ENCODE measurements around the gene SMAD3.
"Not testable (repeated sequence)": the region's sequence is repeated elsewhere in the genome, so short reads cannot be mapped to it uniquely, and the experiment has no call there.

Gene SMAD3

DNA sequence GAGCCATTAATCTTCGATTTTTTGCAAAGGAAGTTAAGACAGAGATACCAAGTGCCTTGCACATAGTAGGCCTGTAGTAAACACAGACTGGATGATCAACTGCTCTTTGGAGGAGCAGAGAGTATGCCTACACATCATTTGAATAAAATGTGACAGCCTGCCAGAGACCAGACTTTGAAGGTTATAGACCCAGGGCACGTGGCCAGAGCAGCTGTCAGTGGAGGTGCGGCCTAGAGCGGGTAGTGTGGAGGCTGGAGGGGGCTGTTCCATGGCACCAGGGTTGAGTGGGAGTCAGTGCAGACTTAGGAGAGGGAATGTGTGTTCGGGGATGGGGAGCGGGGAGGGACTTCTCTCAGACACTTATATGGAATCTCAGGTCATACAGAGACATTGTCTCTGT lies 80.8 kb downstream of the SMAD3 start:
- DNase-seq, result no peak

DNA sequence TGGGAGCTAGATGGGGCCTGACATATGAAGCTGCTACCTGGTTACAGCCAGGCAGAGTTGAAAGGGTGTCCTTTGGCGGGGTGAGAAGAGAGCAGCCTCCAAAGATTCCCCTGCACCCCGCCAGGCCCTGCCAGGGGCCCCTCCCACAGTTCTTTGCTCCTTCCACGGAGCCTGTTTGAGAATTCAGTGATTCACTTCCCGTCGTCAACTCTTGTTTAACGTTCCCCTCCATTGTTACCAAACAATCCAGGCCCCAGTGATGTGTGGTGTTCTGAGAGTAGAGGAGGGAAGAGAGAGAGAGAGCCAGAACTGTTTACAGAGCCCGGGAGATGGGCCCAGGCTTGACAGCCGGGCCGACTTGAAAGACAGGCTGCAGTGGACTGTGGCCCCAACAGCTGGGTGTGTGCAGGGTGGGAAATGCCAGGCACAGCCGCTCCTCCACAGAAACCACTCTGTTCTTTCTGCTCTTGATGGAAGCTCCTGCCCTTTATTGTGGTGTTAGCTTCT lies 81.5 kb downstream of the SMAD3 start:
- no peak for DNase-seq

DNA sequence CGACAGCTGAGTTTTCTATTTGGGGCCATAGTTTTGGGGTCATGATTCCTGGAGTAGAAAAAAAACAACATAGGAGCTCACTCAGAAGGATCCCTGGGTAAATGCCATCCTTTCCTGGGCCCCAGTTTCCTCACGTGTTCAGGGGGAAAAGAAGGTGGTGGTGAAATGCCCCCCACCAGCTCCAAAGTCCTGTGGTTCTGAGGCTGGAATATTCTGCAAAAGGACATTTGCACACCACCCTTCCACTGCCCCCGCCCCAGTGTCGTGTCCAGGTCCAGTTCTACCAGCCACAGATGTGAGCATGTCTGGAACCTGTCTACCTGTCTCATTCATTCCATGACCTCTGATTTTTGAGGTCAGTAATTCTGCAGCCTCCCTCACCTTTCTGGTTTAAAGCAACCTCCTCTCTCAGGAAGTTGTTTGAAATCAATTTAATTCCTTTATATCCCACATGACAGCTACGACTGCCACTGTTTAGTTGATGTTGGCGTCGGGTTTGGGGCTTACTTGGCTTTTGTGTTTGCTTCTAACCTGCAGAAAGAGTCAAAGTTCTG lies 82.1 kb downstream of the SMAD3 start:
- no peak for DNase-seq

DNA sequence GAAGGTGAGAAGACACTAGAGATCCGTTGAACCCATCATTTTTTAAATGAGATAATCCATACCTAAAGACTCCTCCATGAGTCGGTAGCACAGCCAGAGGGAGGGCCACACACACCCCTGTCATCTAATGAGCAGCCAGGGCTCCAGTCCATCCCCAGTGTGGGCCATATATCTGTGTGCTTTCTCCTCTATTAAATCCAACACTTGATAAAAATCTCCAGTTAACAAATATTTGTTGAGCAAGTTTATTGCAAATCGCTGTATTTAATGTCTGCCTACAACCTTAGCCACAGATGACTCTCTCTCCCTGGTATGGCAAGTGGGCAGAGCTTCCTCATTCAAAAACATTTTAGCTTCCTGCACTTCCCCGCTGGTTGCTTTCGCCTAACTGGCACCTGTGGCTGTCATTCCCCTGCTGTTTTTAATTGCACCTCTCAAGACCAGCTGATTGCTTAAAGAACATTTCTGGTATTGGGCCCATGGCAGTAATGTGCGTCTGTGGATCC lies 82.8 kb downstream of the SMAD3 start:
- no peak for DNase-seq

DNA sequence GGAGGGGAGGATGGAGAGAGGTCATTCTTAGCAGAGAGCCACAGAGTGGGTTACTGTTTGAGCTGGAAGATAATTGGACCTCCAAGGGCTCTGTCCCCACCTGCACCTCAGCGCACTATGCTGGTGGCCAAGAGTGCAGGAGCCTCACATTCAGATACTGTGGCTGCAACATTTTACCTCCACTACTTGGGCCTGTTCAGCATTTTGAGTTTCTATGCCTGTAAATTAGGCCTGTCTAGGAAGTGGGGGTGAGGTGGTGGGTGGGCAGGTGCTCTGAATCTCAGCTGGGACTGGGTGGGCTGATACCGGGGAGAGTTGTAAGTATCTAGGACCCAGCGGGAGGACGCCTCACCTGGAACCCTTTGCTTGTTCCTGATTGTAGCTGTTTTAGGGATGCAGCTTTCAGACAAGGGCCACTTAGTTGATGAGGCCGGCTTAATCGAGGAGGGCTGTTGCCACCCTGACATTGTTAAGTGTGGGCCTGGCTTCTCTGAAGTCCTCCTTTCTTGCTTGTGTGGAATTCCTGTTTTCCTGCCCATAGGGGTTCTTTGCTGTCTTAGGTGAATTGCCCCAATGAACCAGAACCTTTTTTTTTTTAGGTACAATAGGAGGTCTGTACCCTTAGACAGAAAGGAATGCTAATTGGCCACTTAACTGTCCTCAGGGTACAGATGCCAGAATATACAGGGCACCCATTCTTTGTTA lies 83.8 kb downstream of the SMAD3 start:
- no peak for DNase-seq

DNA sequence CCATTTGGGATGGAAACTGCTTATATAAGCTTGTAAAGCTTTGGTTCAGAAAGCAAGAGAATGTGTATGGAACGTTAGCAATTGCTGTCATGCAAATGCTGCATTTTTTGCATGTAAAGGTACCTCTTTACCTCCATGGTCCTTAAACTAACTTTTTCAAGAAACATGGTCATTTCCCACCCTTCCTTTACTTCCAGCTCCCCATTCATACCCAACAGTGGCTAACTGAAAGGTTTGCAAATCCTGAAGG lies 84.3 kb downstream of the SMAD3 start:
- no peak for DNase-seq

DNA sequence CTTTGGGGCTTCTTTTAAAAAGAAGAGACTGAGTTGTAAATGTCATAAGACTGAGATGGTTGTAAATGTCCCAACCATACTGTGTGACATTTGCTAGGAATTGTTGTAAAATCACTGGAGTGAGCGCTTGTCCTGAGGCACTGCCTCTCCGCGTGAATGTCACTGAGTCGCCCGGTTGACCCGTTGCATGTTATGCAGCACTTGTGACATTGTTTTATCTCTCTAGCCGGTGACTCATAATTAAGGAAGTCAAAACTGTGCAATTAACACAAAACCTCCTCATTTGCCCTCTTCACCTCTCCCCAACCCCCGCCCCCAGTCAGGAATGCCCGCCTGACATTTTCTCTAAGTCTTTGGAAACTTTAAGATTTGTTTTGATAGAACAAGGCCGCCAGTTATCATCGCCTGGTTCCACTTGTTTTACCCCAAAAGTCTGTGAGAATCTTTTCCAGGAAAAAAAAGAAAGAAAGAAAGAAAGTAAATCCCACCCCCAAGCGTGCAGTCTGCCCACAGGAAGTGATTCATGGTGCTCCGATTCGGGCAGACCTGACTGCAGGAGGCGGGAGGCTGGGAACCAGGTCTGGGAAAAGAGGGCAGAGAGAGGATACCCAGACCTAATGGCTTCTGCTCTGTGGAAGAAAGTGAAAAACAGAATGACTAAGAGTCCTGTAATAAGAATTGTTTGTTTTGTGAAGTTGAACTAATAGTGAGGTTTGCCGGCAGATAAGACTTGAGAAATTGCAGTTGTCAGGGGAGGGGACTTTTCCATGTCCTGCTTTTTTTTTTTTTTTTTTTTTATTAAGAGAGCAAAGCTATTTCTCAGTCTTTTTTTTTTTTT lies 84.8 kb downstream of the SMAD3 start:
- no peak for DNase-seq

DNA sequence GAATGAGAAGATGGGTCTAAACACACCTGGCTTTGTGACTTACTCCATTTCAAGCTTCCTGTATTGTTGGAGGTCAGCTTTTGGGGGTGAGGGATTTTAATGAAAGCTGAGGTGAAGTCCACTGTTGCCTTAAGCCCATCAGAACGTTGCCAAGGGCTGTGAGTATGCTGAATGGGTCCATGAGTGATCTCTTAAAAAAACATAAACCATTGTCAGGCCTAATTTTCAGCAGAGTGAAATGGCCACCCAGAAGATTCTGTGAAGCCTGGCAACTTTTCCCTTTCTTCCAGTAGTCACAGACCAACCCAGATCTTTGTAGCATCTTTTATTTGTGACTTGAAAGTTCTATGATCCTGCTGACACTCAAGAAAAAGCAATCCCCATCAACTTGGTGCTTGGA lies 87.0 kb downstream of the SMAD3 start:
- no peak for DNase-seq

DNA sequence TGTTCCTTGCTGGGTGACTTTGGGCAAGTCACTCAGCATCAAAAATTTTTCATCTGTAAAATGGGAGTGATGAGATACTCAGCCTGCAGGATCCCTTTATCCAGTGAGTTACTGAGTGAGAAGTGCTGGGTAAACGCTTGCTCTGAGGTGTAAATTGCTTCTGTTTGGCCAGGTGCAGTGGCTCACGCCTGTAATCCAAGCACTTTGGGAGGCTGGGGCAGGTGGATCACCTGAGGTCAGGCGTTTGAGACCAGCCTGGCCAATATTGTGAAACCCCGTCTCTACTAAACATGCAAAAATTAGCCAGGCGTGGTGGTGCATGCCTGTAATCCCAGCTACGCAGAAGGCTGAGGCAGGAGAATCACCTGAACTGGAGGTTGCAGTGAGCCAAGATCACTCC lies 87.6 kb downstream of the SMAD3 start:
- DNase-seq, result not testable (repeated sequence)

DNA sequence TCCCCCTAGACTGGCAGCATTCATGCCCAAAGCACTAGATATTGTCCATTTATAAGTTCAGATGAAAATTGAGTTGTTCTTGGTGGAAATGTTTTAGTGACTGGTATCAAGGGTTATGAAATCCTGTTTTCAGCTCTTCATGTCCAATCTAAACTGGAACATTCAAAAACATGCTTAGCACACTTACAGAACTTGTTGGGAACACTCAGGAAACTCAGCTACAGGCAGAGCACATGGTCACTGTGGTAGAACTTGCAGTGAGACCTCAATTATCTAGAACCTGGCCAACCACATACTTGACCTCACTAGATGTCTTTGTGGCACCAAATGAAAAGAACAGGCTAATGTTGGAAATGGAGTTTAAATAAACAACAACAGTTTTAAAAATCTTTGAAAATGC lies 88.8 kb downstream of the SMAD3 start:
- no peak for DNase-seq

DNA sequence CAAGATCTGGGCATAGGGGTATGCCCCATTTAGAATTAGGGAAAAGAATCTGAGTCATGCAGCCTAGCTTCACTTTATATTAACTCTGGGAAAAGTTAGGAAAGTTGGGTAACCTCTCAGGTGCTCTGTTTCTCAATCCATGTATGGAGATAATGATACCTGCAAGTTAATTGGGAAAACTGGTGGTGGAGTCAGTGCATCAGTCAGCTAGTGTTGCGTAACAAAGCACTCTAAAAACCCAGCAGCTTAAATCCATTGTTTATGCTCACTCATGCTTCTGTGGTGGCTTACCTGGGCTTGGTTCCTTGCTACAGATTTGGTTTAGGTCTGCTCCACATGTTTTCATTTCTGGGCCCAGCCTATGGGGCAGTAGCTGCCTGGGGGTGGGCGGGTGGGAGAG lies 91.0 kb downstream of the SMAD3 start:
- no peak for DNase-seq

DNA sequence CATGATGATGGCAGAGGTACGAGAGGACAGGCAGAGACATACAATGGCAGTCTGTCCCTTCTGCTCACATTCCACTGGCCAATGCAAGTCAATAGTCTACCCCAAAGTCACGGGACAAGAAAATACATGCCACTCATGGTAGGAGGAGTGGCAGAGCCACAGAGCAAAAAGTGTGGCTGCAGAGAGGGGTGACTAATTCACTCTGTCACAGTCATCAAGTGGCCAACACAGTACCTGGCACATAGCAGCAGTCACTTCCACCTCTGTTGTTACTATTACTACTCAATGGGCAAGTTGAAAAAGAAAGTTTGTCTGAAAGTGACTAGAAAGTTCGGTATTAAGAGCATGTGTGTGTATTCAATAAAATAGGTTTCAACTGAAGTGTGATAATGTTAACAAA lies 91.4 kb downstream of the SMAD3 start:
- no peak for DNase-seq

DNA sequence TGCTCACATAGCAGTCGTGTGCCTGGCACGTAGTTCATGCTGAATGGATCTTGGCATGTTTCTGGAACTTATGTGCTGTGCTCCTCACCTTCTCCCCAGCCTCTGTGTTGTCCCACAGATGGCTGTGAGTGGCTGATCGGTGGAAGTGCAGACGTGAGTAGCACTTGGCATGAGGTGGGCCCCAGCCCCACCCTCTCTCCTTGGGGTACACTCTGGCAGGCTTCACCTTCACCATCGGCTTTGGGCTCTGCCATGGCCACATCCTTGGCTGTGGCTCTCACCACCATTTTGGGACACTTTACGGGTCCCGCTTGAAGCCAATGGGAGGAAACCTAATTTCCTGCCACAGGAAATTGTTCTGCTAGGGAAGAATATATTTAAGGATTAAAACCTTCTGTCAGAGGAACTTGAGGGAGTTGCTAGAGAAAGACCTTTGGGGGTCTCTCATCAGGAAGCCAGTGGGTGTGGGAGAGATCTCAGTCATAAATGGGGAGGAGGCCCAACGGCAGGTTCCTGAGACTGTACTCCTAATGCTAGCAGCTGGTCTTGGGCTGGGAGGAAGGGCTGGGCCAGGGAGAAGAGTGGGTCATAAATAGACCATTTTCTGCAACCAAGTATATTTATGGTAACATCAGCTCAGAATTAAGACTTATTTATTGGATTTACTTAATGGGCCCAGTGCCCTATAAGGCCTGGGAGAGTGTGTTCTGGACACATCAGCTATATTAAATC lies 92.3 kb downstream of the SMAD3 start:
- DNase-seq, result no peak

DNA sequence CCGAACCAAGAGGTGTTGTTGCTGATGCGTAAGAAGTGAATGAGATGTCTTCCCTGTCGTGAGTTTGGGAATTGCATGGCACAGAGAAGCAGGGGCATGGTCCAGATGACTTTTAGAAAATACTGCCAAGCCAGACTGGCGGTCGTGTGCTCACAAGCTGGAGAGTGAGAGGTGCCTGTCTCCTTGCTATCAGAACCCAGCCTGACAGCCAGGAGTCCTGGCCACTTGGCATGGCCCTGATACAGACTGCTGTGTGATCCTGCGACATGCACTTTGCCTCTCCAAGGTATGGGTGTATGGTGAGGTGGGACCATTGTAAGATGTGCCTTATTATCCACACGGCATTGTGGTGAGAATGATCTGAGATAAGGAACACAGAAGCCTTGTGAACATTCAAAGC lies 93.0 kb downstream of the SMAD3 start:
- DNase-seq, result no peak

DNA sequence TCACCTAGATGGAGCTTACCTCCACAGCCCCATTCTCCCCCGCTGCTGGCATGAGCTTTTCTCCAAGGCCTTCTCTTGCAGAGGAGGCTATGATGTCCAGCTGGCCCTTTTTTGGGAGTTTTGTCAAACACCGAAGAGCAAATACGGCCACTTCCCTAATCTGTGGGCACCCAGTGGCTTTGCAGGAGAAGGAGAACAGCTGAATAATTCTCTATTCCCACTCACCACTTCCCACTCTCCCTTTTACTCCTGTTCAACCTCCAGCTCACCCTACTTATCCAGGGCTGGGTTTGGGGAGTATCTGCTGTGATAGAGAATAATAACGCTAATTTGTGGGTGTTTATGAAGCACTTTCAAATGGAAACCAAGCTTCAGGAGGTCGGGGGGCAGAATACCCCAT lies 96.0 kb downstream of the SMAD3 start:
- no peak for DNase-seq

DNA sequence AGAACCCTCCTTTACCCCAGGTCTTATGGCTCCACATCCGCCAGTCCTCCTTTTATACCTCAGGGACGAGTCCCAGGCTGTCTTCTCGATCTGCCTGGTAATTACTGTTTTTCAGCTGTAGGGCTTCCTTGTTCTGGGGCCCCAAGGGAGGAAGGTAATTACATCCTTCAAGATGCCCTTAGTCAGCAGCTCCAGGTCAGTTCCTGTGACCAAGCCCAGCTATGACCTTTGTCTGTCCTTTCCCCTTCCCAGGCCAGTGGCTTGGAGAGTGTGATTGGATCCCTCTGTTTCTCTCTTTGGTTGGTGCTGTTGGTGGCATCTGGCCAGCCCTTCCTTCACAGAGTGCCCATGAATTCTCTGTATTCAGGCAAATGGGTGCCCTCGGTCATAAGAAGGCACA lies 96.5 kb downstream of the SMAD3 start:
- no peak for DNase-seq

DNA sequence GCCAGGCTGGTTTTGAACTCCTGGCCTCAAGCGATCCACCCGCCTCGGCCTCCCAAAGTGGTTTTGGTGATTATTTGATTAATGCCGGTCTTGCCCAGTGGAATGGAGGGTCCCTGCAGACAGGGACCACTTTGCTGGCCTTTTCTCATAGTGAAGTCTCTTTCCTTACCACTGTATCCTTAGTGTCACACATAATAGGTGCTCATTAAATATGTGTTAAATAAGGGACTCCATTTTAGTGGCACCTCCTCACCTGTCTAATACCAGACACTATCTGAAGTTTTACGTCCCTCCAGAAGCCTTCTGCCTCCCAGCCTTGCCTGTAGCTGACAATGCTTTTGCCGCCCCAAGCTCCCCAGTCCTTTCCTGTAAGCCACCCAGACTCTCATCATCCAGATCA lies 97.8 kb downstream of the SMAD3 start:
- no peak for DNase-seq

DNA sequence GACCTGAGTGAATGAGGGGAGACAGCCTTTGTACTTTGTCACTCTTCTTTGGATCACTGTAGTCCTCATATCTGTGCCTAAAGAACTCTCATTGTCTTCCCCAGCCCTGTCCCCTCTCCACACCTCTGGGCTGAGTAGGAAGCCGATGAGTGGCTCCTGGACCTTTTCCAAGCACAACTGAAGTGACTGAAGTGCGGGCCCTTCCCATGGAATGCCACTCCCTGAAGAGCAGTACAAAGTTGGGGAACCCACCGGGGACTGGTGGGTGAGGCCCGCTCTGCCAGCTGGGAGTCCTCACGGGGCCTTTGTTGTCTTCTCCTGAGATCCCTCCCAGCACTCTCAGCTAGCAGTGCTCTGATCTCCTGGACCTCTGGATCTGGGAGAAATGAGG lies 99.0 kb downstream of the SMAD3 start:
- no peak for DNase-seq

DNA sequence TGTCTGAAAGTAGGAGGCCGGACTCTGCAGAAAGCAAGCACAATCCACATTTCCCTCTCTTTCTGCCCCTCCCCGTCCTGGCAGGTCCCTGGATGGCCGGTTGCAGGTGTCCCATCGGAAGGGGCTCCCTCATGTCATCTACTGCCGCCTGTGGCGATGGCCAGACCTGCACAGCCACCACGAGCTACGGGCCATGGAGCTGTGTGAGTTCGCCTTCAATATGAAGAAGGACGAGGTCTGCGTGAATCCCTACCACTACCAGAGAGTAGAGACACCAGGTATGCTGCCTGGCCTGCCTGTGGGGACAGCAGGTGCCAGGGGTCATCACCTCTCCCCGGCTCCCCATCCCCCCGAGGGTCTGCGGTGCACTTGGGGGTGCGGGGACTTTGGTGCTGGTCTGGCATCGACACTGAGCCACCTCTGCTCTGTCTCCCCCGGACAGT lies 99.4 kb downstream of the SMAD3 start:
- no peak for DNase-seq

DNA sequence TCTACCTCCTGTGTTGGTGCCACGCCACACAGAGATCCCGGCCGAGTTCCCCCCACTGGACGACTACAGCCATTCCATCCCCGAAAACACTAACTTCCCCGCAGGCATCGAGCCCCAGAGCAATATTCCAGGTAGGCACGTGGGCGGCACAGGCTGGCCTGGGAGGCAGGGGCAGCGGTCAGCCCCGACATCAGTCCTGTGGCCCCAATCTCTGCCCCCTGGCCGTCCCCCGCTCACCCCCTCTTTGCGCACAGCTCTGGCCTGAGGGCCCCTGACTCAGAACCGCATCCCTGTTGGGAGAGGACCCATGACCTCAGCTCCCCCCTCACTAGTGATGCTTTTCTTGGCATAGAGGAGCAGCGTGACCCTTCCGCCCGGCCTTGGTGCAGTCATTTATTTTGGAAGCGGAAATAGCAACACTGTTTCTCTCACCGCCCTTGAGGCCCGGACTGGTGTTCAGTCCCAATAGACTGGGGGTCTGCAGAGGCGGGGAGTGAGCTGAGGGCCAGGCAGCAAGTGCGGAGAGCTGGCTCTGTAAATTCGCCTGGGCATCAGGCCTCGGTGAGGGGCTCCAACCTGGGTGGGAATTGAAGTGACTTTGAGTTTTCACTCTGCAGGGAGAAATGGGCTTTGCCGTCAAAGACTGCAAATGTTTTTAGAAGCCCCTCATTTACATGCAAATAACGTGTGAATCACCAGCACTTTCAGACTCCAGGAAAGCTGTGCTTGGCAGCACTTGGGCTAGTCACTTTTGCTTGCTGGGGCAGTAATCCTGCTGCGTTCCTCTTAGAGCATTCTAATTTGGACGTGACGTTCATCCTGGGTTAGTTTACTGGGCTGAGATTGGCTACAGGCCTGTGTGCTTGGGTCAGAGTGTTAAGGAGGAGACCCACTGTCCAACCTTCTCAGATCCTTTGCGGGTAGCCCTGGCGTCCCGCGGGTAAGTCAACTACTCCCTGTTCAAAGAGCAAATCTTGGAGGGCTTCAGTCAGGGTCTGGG lies 100.2 kb downstream of the SMAD3 start:
- DNase-seq, result no peak

DNA sequence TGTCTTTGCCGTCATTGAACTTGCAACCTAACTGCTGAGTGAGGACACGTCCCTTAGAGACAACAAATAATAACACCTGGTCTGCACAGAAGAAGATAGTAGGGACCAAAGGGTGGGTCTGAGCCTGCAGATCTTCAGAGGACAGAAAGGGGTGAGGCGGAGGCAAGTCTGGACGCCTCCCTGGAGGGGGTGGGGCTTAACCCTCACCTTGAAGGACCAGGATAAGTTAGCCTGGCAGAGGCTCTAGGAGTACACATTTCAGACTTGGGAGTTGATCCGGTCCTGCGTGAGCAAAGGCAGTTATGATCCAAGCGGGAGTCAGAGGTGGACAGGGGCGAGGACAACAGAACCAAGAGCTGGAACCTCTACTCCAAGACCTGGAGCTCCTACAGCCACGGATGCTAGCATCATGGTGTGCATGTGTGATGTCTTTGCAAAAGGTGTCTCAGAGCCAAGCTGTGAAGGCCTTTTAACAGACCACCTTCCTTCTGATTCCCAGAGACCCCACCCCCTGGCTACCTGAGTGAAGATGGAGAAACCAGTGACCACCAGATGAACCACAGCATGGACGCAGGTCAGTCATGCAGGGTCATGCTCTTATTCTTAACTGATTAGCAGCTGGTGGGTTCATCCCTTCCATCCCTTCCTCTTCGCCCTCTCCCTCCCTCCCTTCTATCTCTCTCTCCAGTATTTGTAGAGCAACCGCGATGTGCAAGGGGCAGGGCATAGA lies 101.0 kb downstream of the SMAD3 start:
- DNase-seq, result no peak
